HG03108 (cell line): ENCODE measurements around the gene GPR32.
"Not testable (repeated sequence)": the region's sequence is repeated elsewhere in the genome, so short reads cannot be mapped to it uniquely, and the experiment has no call there.

Experiments used
- ATAC-seq: cut with Tn5 transposase; IDR thresholded peaks from one replicate; pipeline ENCODE4 v1.9.1; 2021; ENCODE audit warnings: moderate library complexity; ENCODE audit not compliant: unreplicated experiment

The GPR32 gene

DNA sequence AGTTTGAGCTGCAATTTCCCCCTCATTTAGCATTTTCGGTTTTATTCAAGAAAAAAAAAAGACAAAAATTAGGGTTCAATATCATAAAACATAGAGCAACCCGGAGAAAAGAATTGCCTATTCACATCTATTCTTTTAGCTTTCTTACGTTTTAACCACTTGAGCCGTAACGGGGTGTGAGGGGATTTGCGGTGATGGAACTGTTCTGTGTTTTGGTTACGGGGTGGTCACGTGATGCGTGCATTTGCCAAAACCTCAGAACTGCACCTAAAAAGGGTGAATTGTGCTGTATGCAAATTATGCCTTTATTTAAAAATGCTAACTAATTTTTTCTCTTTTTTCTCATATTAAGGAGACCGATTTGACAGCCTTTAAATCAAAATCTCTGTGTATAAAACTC lies 25.0 kb upstream of the GPR32 start:
- no peak for ATAC-seq

- ATAC-seq = not testable (repeated sequence)
Measured at GRCh38 chr19:50747141-50747540, 23.1 kb upstream of the GPR32 start.

DNA sequence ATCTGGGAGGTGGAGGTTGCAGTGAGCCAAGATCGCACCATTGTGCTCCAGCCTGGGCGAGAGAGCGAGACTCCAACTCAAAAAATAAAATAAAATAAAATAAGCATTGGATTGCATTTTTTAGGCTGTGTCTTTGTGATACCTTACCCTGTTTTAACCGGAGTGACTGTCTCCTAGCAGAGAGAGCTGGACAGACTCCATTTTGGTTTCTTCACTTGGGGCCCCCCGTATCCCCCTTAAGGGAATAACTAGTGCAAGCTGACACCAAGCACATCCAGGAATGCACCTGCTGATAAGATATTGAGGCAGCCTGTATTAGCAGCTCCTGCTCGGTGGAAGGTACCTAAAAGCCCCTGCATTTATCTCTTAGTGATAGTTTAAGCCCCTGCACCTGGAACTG lies 20.8 kb upstream of the GPR32 start:
- no peak for ATAC-seq

DNA sequence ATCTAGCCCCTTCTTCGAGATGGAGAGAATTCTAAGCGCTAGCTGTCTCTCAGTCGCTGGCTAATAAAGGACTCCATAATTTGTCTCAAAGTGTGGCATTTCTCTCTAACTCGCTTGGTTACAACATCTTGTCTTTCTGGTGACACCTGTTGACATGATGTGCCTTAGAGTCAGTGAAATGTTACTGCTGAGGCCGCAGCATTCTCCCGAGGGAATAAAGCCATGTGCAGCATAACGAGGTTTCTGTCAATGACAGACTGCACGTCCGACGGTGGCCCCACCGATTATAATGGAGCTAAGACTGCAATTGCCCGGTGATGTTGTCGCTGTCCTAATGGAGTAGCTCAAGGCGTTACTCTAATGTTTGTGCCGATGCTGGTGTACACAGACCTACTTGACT lies 20.3 kb upstream of the GPR32 start:
- no peak for ATAC-seq

DNA sequence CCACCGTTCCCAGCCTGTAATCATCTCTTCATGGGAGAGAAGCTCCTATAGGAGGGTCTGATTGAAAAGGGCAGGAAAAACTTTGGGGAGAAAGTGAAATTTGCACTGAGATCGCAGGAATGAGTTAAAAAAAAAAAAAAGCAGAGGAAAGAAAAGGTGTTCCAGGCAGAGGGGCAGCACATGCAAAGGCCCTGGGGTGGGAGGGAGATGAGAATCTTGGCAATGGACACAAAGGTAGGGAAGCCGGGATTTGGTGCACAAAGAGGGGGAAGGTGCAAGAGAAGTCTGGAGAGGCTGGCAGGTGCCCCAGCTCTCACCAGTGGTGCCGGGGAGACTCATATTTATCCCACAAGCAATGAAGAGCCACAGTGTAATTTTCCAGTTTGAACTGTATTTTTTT lies 16.4 kb upstream of the GPR32 start:
- no peak for ATAC-seq

DNA sequence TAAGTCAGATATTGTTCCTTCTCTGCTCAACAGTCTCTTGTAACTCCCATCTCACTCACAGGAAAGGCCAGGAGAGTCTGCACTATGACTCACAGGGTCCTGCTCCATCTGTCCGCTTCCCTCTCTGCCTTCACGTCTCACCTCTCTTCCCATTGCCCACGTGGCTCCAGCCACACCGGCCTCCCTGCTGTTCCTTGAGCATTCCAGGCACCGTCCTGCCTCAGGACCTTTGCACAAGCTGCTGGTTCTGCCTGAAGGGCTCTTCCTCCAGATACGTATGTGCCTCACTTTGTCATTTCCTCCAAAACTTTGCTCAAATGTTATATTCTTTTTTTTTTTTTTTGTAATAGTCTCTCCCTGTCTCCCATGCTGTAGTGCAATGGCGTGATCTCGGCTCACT lies 14.0 kb upstream of the GPR32 start:
- not testable (repeated sequence) for ATAC-seq

DNA sequence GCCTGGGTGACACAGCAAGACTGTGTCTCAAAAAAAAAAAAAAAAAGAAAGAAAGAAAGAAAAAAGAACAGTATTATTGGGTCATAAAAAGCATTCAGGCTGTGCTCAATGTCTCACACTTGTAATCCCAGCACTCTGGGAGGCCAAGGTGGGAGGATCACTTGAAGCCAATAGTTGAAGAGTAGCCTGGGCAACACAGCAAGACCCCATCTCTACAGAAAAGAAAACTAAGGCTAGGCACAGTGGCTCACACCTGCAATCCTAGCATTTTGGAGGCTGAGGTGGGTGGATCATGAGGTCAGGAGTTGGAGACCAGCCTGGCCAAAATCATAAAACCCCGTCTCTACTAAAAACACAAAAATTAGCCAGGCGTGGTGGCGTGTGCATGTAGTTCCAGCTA lies 12.6 kb upstream of the GPR32 start:
- ATAC-seq = not testable (repeated sequence)

- not testable (repeated sequence) for ATAC-seq
Measured at GRCh38 chr19:50759076-50759475, 11.2 kb upstream of the GPR32 start.

DNA sequence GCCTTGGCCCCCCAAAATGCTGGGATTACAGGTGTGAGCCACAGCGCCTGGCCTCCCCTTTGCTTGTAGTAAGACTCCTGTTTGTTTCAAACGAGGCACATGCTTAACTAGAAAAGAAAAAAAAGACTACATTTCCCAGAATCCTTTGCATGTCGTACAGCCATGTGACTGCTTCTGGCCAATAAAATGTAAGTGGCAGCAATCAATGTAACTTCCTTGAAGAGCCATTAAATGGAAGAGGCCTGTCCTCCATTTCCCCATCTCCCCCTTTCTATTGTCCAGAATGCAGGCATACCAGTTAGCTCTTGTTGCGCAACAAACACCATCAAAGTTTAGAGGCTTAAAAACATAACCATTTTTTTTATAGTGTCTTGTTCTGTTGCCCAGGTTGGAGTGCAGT lies 10.4 kb upstream of the GPR32 start:
- ATAC-seq = no peak

GRCh38 chr19:50761501-50761900 lies 8.8 kb upstream of the GPR32 start:
- not testable (repeated sequence) for ATAC-seq

- not testable (repeated sequence) for ATAC-seq
Measured at GRCh38 chr19:50763521-50763920, 6.7 kb upstream of the GPR32 start.

GRCh38 chr19:50764409-50764808 lies 5.9 kb upstream of the GPR32 start:
- no peak for ATAC-seq

- ATAC-seq = not testable (repeated sequence)
Measured at GRCh38 chr19:50766746-50767145, 3.5 kb upstream of the GPR32 start.

- not testable (repeated sequence) for ATAC-seq
Measured at GRCh38 chr19:50767263-50767662, 3.0 kb upstream of the GPR32 start.

DNA sequence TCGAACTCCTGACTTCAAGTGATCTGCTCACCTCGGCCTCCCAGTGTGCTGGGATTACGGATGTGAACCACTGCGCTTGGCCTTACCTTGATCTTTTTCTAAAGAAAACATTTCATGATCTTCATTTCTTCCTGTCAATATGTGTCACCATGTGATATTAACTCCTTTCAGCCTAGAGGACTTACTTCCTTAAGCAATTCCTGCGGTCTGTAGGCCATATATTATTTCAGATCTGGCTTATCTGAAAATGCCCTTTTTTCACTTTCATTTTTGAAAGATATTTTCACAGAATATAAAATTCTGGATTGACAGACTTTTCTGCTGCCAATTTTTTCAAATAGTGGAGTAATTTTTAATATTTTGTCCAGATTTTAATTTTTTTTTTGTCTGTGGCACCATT lies 2.0 kb upstream of the GPR32 start:
- no peak for ATAC-seq

- ATAC-seq = no peak
Measured at GRCh38 chr19:50770888-50771287, 624 bp downstream of the GPR32 start.

GRCh38 chr19:50772476-50772875 lies 2.2 kb downstream of the GPR32 start:
- ATAC-seq = no peak

DNA sequence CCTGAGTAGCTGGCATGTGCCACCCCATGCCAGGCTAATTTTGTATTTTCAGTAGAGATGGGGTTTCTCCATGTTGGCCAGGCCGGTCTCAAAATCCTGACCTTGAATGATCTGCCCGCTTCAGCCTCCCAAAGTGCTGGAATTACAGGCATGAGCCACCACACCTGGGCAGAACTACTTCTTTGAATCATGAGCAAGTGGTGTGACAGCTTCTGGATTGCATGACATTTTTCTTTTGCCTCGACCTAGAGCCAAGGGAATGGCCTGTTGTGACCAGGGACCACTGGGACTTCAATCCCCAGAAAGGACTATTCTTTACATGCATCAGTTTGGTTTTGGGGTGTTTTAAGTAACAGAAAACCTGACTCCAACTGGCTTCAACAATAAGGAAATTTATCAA lies 2.6 kb downstream of the GPR32 start:
- ATAC-seq = not testable (repeated sequence)

GRCh38 chr19:50773454-50773853 lies 3.2 kb downstream of the GPR32 start:
- ATAC-seq = not testable (repeated sequence)

DNA sequence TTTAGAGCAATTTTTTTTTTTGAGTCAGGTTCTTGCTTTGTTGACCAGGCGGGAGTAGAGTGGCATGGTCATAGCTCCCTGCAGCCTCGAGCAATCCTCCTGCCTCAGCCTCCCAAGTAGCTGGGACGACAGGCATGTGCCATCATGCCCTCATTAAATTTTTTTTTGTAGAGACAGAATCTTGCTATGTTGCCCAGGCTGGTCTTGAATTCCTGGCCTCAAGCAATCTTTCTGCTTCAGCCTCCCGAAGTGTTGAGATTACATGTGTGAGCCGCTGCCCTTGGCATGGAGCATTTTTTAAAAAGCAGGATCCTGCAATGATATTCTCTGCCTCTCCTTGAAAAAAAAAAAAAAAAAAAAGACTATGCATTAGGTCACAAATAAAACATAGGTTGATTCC lies 5.9 kb downstream of the GPR32 start:
- no peak for ATAC-seq

DNA sequence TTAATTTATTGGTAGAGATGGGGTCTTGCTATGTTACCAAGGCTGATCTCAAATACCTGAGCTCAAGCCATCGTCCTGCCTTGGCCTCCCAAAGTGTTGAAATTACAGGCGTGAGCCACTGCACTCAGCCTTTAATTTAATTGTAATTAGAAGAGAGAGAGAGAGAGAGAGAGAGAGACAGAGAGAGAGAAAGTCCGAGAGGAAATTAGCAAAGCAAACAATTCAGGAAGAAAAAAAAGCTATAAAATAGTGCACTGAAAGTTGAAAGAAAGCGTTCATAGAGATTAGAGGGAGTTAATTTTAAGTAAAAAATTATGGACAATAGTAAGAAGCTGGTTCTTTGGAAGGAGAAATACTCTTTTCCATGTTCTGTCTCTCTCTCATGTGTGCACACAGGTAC lies 7.0 kb downstream of the GPR32 start:
- ATAC-seq = no peak

- ATAC-seq = no peak
Measured at GRCh38 chr19:50777830-50778303, 7.6 kb downstream of the GPR32 start.

GRCh38 chr19:50778906-50779430 lies 8.7 kb downstream of the GPR32 start:
- no peak for ATAC-seq
